Thoracic aorta (tissue), 2 donors: ENCODE measurements around the gene HIRIP3. TPM values are rescaled to one million over a fixed set of nuclear protein-coding genes. Genes with fewer than 3 reads are reported as not detected.

Experiments
- ATAC-seq: fragments of 150-250 bp; one replicate; pipeline ENCODE4 v1.8.0; 2017; ENCODE audit warnings: low read depth; ENCODE audit not compliant: insufficient number of reproducible peaks, low FRiP score
- DNase-seq: peaks from one replicate; pipeline ENCODE4 v3.0.0-alpha.2; 2020; ENCODE audit warnings: low spot score
- H3K27ac ChIP-seq, 2 donors: fragments of 200-600 bp; sonication (generic); 1 replicate in 1 of 2; 2 replicates in 1 of 2; pipeline ENCODE4 v1.5.1; 2016; ENCODE audit warnings: mild to moderate bottlenecking in 2 of 2, moderate library complexity in 2 of 2
- H3K27me3 ChIP-seq: fragments of 200-600 bp; sonication (generic); replicated peaks from 2 replicates; pipeline ENCODE4 v1.6.0; 2016; ENCODE audit warnings: mild to moderate bottlenecking; ENCODE audit not compliant: insufficient read depth
- H3K36me3 ChIP-seq: fragments of 200-600 bp; sonication (generic); one replicate; pipeline ENCODE4 v1.5.1; 2016
- H3K4me1 ChIP-seq, 2 donors: fragments of 200-600 bp; sonication (generic); 1 replicate in 1 of 2; 2 replicates in 1 of 2; pipeline versions ENCODE4 v1.5.1 to v1.6.0; 2016; ENCODE audit warnings: low read depth in 2 of 2, mild to moderate bottlenecking in 1 of 2; ENCODE audit not compliant: control insufficient read depth in 1 of 2
- H3K4me3 ChIP-seq: fragments of 200-600 bp; sonication (generic); 2 replicates; pipeline ENCODE4 v1.5.1; 2016; ENCODE audit warnings: mild to moderate bottlenecking
- H3K9me3 ChIP-seq: fragments of 200-600 bp; sonication (generic); 2 replicates; pipeline ENCODE4 v1.5.1; 2016
- CTCF ChIP-seq: fragments of 200-600 bp; sonication (generic); IDR thresholded peaks from one replicate; pipeline ENCODE4 v1.5.1; 2019; ENCODE audit warnings: antibody characterized with exemption
- total RNA-seq, 2 donors: library from RNA; depleted of rRNA; stranded (reverse); fragments of >200 nt; gene quantifications; one replicate each; pipeline versions ENCODE4 v1.1.0 to v1.2.3, GENCODE V29; 2016

Gene HIRIP3
- total RNA-seq, 2 donors from 2014 or later, result 6.1 to 17.7 TPM

- no peaks in the 10 kb centered on the region for H3K9me3 ChIP-seq
- H3K4me1 ChIP-seq, result no peaks in the 10 kb centered on the region
- ATAC-seq (no peak), DNase-seq (no peak)
- no peaks in the 10 kb centered on the region for H3K36me3 ChIP-seq
- H3K27ac ChIP-seq, result no peak overlapping the region
- no peak overlapping the region for H3K4me3 ChIP-seq
- no peak for TF ChIP-seq CTCF
- no peaks in the 10 kb centered on the region for H3K27me3 ChIP-seq
Measured at GRCh38 chr16:29943846-29944799, 51.3 kb downstream of the HIRIP3 start.

Other genes with a start within 250 kb of the HIRIP3 start
- gene C16orf54, start 249.6 kb downstream of the HIRIP3 start, total RNA-seq, result 1 to 10 TPM; 2.8 to 3.4 TPM
- gene ZG16, start 217.4 kb downstream of the HIRIP3 start, total RNA-seq, result not detected
- gene KIF22, start 204.9 kb downstream of the HIRIP3 start, total RNA-seq, result 10 to 100 TPM; 11.4 to 15.2 TPM
- gene MAZ, start 189.1 kb downstream of the HIRIP3 start, total RNA-seq, result 10 to 100 TPM; 73.0 to 99.4 TPM
- 10 to 100 TPM; 39.4 to 40.8 TPM for gene PRRT2, start 183.4 kb downstream of the HIRIP3 start, total RNA-seq
- gene PAGR1, start 179.5 kb downstream of the HIRIP3 start, total RNA-seq, result 10 to 100 TPM; 40.8 to 45.2 TPM
- 100 to 1,000 TPM; 175 to 190 TPM for gene MVP, start 175.2 kb downstream of the HIRIP3 start, total RNA-seq
- 100 to 1,000 TPM in 1 of 2 donors, 10 to 100 TPM in 1; 92.1 to 107 TPM for gene CDIPT, start 132.4 kb downstream of the HIRIP3 start, total RNA-seq
- gene SEZ6L2, start 96.1 kb downstream of the HIRIP3 start, total RNA-seq, result 1 to 10 TPM in 1 of 2 donors, under 1 TPM in 1; 0.63 to 1.4 TPM
- gene ASPHD1, start 95.1 kb downstream of the HIRIP3 start, total RNA-seq, result under 1 TPM in 1 of 2 donors, not detected in 1; 0.27 TPM
- gene KCTD13, start 69.4 kb downstream of the HIRIP3 start, total RNA-seq, result 10 to 100 TPM; 29.2 to 37.1 TPM
- gene TMEM219, start 33.5 kb downstream of the HIRIP3 start, total RNA-seq, result 100 to 1,000 TPM in 1 of 2 donors, 10 to 100 TPM in 1; 79.7 to 161 TPM
- gene TAOK2, start 21.7 kb downstream of the HIRIP3 start, total RNA-seq, result 10 to 100 TPM; 54.6 to 55.0 TPM
- gene INO80E, start 624 bp upstream of the HIRIP3 start, total RNA-seq, result 10 to 100 TPM; 67.4 to 81.8 TPM
- under 1 TPM in 1 of 2 donors, not detected in 1; 0.56 TPM for gene DOC2A, start 15.4 kb upstream of the HIRIP3 start, total RNA-seq
- not detected for gene C16orf92, start 27.6 kb upstream of the HIRIP3 start, total RNA-seq
- gene TLCD3B, start 35.7 kb upstream of the HIRIP3 start, total RNA-seq, result not detected
- gene ALDOA, start 70.1 kb upstream of the HIRIP3 start, total RNA-seq, result 100 to 1,000 TPM; 569 to 841 TPM
- 10 to 100 TPM; 37.7 to 54.2 TPM for gene PPP4C, start 80.4 kb upstream of the HIRIP3 start, total RNA-seq
- gene TBX6, start 96.3 kb upstream of the HIRIP3 start, total RNA-seq, result under 1 TPM in 1 of 2 donors, not detected in 1; 0.56 TPM
- 100 to 1,000 TPM in 1 of 2 donors, 10 to 100 TPM in 1; 69.2 to 105 TPM for gene YPEL3, start 100.6 kb upstream of the HIRIP3 start, total RNA-seq
- 1 to 10 TPM; 4.6 to 6.0 TPM for gene GDPD3, start 117.9 kb upstream of the HIRIP3 start, total RNA-seq
- 100 to 1,000 TPM in 1 of 2 donors, 10 to 100 TPM in 1; 41.3 to 108 TPM for gene MAPK3, start 127.6 kb upstream of the HIRIP3 start, total RNA-seq
- gene CORO1A, start 188.0 kb upstream of the HIRIP3 start, total RNA-seq, result 10 to 100 TPM; 78.1 to 87.8 TPM
- gene BOLA2B, start 198.0 kb upstream of the HIRIP3 start, total RNA-seq, result 100 to 1,000 TPM in 1 of 2 donors, 10 to 100 TPM in 1; 83.4 to 224 TPM
- gene SLX1A, start 198.3 kb upstream of the HIRIP3 start, total RNA-seq, result 10 to 100 TPM; 20.1 to 43.6 TPM
- gene SULT1A3, start 203.6 kb upstream of the HIRIP3 start, total RNA-seq, result 10 to 100 TPM; 11.1 to 15.6 TPM